Measurements from ENCODE around the gene KIAA2012. TPM values are rescaled to one million over a fixed set of nuclear protein-coding genes. Genes with fewer than 3 reads are reported as not detected.

KIAA2012 gene
- total and polyA plus RNA-seq, 9 donors = 0.05 to 5.2 (median 0.27) TPM; not detected in 2

DNA sequence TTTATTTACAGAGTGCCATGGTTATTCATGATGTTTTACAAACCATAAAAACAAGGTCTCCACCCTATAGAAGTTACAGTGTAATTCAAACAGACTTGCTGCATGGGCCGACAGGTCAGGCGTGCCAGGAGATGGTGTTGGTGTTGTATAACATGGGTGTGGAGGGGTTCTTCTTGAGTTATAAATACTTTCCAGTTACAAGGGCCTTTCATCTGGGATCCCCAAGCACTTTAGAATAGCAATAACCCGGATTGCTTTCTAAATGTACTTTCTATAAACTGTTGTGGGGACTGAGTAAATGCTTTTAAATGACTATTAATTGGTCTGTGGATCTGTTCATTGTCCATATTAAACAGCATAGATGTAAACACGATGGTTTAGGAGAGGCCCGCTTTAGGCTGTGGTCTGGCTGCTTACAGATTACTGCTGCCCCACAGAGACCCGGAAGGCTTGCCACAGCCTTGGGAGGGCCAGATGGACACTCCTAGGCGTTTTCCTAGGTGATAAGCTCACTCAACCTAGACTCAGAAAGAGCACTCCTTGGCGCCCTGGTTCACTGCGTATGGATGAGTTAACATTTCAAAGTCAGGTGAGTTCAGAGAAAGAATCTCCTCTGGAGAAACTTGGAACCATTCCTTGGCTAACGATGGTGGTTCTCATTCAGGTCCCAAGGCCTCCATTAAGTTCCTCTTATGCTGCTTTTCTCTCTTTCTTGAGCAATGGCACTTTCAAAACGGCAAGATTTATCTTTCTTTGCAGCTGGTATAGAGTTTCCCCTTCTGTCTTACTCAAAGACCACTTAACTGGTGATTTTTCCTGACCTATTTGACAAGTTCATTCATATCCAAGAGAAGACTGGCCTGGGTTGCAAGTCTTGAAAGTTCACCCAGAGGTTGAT is 3.6 kb upstream of the KIAA2012 start:
- H3K36me3 ChIP-seq = no peaks in the 10 kb centered on the region
- H3K9me3 ChIP-seq = no peaks in the 10 kb centered on the region
- H3K27ac ChIP-seq = no peak overlapping the region
- no peak for DNase-seq
- H3K4me1 ChIP-seq (ENCODE audit: insufficient read depth) = no peaks in the 10 kb centered on the region
- no peak overlapping the region for H3K4me3 ChIP-seq
- intact Hi-C loops (cut with DNase I) = no loop called here
- 83 to 89% (median 86%) methylated on average over 11 of the region's 11 CpGs for WGBS, 3 donors
- H3K27me3 ChIP-seq = no peaks in the 10 kb centered on the region
- TF ChIP-seq, protein P1, sequence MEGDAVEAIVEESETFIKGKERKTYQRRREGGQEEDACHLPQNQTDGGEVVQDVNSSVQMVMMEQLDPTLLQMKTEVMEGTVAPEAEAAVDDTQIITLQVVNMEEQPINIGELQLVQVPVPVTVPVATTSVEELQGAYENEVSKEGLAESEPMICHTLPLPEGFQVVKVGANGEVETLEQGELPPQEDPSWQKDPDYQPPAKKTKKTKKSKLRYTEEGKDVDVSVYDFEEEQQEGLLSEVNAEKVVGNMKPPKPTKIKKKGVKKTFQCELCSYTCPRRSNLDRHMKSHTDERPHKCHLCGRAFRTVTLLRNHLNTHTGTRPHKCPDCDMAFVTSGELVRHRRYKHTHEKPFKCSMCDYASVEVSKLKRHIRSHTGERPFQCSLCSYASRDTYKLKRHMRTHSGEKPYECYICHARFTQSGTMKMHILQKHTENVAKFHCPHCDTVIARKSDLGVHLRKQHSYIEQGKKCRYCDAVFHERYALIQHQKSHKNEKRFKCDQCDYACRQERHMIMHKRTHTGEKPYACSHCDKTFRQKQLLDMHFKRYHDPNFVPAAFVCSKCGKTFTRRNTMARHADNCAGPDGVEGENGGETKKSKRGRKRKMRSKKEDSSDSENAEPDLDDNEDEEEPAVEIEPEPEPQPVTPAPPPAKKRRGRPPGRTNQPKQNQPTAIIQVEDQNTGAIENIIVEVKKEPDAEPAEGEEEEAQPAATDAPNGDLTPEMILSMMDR (IDR thresholded peaks at IDR 0.05) = no peak

DNA sequence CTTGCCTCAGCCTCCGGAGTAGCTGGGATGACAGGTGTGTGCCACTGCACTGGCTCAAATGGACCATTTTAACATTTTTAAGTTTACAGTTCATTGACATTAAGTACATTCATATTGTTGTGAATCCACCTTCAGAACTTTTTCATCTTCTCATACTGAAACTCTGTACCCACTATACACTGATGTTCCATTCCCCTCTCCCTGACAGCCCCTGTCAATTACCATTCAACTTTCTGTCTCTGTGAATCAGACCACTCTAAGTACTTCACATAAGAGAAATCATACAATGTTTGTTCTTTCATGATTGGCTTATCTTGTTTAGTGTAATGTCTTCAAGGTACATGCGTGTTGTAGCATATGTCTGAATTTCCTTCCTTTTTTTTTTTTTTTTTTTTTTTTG is 1.9 kb upstream of the KIAA2012 start:
- H3K27ac ChIP-seq = no peak overlapping the region

DNA sequence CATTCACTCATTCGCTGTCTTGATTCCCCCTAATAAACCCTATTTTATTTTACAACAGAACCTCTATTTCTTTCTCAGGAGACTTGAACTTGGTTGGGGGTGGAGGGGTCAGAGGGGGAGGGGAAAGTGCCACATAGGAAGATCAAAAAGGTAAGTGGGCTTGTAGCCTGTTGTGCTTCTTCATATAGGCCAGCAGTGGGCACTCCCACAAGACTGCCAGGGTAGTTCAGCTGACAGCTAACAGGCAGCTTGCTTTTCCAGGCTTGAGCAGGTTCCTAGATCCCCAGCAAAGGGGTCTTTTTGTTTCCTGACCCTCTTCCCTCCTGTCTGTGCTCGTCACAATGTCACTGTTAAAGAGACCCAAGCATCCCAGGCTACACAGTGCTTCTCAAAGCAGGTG is 829 bp upstream of the KIAA2012 start:
- 84 to 97% (median 95%) methylated on average over 2 of the region's 2 CpGs for WGBS, 3 donors
- intact Hi-C loops (cut with DNase I) = no loop called here
- Histone ChIP-seq H3K9me3 (no peaks in the 10 kb centered on the region), H3K27me3 (no peaks in the 10 kb centered on the region), H3K36me3 (no peaks in the 10 kb centered on the region), H3K4me3 (no peak overlapping the region), H3K27ac (no peak overlapping the region), H3K4me1 (ENCODE audit: insufficient read depth) (no peaks in the 10 kb centered on the region)
- DNase-seq = no peak
- no peak for TF ChIP-seq EP300 (IDR thresholded peaks at IDR 0.05)
- TF ChIP-seq, protein P1 (IDR thresholded peaks at IDR 0.05) = no peak
- TF ChIP-seq POLR2A (IDR thresholded peaks at IDR 0.05) = no peak

More for the DNA sequence above, 1.9 kb upstream of the KIAA2012 start:
- no peaks in the 10 kb centered on the region for H3K36me3 ChIP-seq
- no peaks in the 10 kb centered on the region for H3K9me3 ChIP-seq
- H3K4me1 ChIP-seq (ENCODE audit: insufficient read depth) = no peaks in the 10 kb centered on the region
- WGBS, 3 donors = 93 to 99% (median 97%) methylated on average over 2 of the region's 2 CpGs
- DNase-seq = no peak
- intact Hi-C loops (cut with DNase I) = no loop called here
- TF ChIP-seq POLR2A (IDR thresholded peaks at IDR 0.05) = no peak
- no peak for TF ChIP-seq EP300 (IDR thresholded peaks at IDR 0.05)
- TF ChIP-seq, protein P1 (IDR thresholded peaks at IDR 0.05) = no peak
- no peaks in the 10 kb centered on the region for H3K27me3 ChIP-seq
- H3K4me3 ChIP-seq = no peak overlapping the region

DNA sequence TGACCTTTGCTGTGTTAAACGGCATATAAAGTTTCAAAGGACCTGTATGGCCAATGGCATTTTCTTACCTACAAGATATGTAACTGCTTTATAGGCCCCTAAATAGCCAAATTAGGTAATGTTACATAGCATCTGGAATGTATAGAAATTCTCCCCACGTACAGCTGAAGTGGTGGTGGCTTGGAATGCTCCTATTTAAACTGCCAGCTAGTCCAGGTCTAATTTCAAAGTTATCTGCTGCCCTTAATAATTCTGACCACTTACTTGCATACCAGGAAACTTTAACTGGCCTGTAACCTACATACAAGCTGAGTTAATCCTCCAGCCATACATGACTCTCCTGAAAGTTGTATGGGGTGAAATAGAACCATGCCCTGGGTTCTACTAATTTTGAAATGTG is 1.3 kb downstream of the KIAA2012 start:
- intact Hi-C loops (cut with DNase I) = no loop called here
- Histone ChIP-seq H3K4me3 (no peak overlapping the region), H3K36me3 (no peaks in the 10 kb centered on the region), H3K4me1 (ENCODE audit: insufficient read depth) (no peaks in the 10 kb centered on the region), H3K27me3 (no peaks in the 10 kb centered on the region), H3K27ac (no peak overlapping the region), H3K9me3 (no peaks in the 10 kb centered on the region)
- TF ChIP-seq POLR2A (IDR thresholded peaks at IDR 0.05) = no peak
- TF ChIP-seq EP300 (IDR thresholded peaks at IDR 0.05) = no peak
- TF ChIP-seq, protein P1 (IDR thresholded peaks at IDR 0.05) = no peak
- DNase-seq = no peak
- 89 to 93% (median 93%) methylated on average over 2 of the region's 2 CpGs for WGBS, 3 donors
